Stimulated activated CD4-positive, alpha-beta T cell treated with anti-CD3 and anti-CD28 coated beads, Interleukin-4, amount 100 ng/mL, for 1 hour (primary cell): ENCODE measurements around the gene CDKN2B-AS1.
A peak's percentile ranks its signal among the peaks of the same experiment; 100 is the strongest.

ENCODE experiments used
- DNase-seq: peaks from one replicate; pipeline ENCODE4 v3.0.0-alpha.2; 2020

CDKN2B-AS1 gene

GRCh38 chr9:22008717-22009505 lies 14.3 kb downstream of the CDKN2B-AS1 start, which contains the start of gene CDKN2B:
Gene CDKN2B, minus strand, starts transcription at chr9:22009305. Its CDS starts 352 bp downstream, at chr9:22008953.
- DNase-seq = peak; percentile 65

DNA sequence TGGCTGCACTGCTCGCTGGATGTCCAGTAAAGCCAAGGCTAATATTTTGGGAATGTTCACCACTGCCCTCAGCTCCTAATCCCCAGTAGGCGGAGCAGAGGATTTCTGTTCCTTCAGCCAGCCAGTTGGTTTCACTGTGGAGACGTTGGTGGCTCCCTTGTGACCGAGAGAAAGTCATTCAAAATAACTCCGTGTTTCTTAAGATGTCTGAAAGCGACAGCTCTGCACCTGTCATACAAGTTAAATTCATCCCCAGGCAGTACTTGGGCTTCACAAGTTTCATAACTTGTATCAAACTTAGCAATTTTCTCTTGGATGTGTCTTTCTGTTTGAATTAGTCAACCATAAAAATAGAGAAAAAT lies 14.9 kb downstream of the CDKN2B-AS1 start:
- no peak for DNase-seq

GRCh38 chr9:22010866-22011625 lies 16.5 kb downstream of the CDKN2B-AS1 start:
- DNase-seq = no peak

DNA sequence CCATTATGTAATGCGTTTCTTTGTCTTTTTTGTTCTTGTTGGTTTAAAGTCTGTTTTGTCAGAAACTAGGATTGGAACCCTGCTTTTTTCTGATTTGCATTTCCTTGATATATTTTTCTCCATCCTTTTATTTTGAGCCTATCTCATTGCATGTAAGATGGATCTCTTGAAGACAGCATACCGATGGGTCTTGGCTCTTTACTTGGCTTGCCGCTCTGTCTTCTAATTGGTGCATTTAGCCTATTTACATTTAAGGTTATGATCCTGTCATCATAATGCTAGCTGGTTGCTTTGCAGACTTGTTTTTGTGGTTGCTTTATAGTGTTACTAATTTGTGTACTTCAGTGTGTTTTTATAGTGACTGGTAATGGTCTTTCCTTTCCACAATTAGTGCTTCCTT lies 27.8 kb downstream of the CDKN2B-AS1 start:
- DNase-seq = no peak

- no peak for DNase-seq
These were observed 32.1 kb downstream of the CDKN2B-AS1 start for GRCh38 chr9:22026696-22027095.

- no peak for DNase-seq
These were observed 33.8 kb downstream of the CDKN2B-AS1 start for GRCh38 chr9:22028394-22028793.

DNA sequence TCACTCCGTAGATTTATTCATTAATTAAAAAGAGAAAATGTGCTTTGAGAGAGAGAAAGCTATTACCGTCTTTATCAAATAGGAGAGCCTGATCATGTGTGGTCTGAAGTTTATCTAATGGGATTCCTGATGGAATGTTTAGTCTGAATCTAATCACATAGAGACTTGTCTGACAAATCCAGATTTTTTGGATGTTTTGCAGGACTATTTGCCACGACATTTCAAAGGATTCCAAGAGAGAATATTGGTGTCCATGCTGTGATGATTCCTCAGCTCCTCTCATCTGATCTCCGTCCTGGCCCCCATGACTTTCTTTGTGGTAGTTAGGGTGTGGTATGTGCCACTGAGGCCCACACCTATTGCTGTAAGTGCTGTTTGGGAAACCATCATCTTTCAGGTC lies 34.6 kb downstream of the CDKN2B-AS1 start:
- DNase-seq = no peak

DNA sequence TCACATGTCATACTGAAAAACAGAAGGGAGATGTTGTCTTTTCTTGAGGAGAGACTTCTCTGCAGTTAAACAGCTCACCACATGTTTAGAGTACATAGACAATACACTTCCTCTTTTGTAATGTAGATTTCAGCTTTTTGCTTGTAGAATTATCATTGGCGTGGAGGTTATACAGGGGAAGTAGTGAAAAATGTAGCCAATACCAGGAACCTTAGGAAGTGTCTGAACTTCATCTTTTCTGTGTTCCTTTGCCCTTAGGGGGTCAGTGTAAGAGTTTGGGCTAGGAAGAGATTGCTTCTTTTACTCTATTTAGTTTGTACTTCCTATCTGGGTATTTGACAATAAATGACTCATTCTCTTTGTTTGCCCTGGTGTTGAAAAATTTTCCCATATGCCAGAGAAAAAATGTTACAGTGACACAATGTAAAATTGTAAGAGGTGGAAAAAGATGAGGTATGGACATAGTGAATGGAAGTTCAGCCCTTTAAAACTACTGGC lies 35.6 kb downstream of the CDKN2B-AS1 start:
- DNase-seq = no peak

DNA sequence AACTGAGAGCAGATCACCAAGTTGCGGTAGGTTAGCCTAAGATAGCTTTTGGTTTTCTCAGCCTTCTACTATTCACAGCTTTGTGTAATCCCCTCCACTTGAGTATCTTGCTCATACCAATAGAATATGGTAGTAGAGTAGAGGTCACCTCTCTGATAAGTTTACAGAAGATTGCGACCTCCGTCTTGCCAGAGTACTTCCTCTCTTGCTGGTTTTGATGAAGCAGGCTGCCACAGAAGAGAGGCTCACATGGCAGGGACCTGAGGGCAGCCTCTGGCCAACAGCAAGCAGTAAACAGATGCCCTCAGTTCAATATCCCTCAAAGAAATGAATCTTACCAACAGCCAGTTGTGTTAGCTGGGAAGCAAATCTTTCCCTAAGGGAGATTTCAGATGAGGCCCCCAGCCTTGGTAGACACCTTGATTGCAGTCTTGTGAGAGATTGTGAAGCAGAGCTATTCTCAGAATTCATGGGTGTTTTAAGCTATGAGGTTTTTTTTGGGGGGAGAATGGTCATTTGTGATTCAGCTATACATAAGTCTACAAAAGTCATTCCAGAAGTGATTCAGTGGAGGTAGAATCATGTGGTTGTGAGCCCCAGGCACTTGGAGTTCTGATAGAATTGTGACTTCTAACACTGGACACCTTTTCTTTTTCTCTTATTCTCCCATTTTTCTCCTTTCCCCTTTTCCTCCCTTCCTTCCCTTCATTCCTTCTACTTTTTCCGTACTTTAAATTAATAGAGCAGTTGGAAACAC lies 37.2 kb downstream of the CDKN2B-AS1 start:
- no peak for DNase-seq

DNA sequence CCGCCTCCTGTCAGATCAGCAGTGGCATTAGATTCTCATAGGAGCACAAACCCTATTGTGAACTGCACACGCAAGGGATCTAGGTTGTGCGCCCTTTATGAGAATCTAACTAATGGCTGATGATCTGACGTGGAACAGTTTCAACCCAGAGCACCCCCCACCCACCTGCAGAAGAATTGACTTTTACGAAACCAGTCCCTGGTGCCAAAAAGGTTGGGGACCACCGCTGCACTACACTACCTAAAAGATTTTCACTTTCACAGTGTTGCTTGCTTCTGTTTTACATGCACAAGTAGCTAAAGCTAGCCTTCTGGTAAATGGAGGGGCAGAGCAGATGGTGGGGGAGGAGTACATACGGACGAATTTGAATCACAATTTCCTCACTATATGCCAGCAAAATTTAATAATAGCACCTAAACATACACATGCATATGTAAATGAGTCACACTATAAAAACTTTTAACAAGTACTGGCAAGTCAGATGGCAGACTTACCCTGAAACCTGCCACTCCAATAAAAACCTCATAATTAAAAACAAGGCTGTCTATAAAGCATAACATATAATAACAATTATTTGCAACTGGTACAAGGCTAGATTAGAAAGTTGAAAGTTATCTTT lies 38.5 kb downstream of the CDKN2B-AS1 start:
- no peak for DNase-seq

DNA sequence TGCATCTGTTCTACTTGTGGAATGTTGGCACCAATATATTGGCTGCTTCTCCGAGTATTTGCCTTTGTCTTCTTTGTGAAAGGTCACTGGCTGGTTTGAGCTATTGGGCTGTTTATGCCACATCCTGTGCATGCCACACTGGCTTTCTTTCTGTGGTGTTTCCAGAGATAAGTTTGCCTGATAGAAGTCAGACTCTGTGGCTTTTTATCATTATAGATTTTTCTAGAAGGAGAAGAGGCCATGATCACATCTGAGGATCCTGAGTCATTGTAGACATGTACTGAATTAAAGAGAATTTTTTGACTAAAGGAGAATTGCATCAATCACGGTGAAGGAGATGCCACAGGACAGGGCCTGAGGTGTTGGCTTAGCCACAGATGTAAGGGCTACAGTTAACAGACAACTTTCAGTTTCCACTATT lies 41.0 kb downstream of the CDKN2B-AS1 start:
- DNase-seq = no peak

DNA sequence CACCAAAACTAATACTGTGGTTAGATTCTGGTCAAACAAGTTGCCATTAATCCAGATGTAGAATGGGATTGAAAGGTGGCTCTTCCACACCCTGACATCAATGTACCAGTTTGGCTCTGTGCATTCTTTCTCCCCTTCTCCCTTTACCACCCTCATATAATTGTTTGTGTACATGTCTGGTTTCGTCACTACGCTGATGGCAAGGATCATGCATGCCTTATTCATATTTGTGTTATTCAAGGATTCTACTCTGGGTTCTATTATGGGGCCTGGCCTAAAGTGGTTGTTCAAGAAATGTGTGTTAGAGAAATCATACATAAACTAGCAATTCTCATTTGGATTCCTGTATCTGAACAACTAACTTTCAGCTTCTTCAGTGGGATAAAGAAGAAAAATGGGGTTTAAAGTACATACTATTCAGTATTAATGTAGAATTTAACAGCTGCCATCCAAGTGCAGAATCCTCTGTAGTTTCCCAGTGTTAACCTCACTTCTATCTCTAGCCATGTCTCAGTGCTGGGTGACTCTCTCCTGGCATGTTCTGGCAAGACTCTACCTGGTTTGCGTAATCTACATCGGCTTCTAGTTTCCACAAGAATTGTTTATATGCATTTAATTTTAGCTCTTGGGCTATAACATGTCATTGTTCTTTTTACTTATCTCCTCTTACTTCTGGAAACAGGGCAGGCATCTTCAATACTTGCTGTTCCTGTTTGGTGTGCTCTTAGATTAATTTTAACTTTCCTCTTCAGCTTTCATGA lies 42.5 kb downstream of the CDKN2B-AS1 start:
- no peak for DNase-seq

GRCh38 chr9:22037954-22038690 lies 43.5 kb downstream of the CDKN2B-AS1 start:
- DNase-seq = no peak

- DNase-seq = no peak
These were observed 44.7 kb downstream of the CDKN2B-AS1 start for GRCh38 chr9:22039258-22039657.

DNA sequence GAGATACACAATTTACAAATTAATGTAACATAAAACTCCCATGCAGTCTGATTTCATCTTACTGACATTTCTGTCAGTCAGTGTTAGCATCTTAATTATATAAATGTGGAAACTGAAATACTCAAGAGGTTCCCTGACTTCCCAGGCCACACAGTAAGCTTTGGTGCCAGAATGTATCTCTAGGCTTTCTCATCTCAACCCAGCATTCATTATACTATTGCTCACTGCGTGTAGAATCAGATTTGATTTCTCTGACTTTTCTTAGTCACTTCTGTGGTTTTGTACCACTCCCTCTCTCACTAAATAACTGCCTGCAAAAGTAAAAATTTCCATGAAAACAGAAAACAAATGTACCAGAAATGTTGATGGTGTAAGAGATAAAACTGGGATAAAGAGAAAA lies 46.2 kb downstream of the CDKN2B-AS1 start:
- DNase-seq = no peak

GRCh38 chr9:22041344-22041743 lies 46.8 kb downstream of the CDKN2B-AS1 start:
- no peak for DNase-seq

GRCh38 chr9:22041775-22042174 lies 47.2 kb downstream of the CDKN2B-AS1 start:
- DNase-seq = no peak

- DNase-seq = no peak
These were observed 49.3 kb downstream of the CDKN2B-AS1 start for GRCh38 chr9:22043928-22044327.

- DNase-seq = no peak
These were observed 50.0 kb downstream of the CDKN2B-AS1 start for GRCh38 chr9:22044583-22044982.

DNA sequence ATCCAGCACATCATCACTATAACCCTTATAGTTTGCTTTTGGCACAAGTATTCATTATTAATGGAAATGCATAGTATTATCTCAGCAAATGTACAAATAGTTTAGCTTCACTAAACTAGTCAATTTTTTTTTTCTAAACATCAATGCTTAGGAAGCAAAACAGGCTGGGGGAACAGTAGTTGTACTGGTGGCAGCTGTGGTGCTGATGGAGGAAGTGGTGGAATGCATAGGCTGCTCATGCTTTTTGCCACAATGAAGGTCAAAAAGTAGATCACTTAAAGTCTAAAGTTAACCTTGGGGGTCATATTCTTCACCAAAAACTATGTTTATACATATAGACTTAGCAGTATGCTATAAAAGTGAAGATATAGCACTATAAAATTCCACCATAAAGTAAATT lies 50.8 kb downstream of the CDKN2B-AS1 start:
- DNase-seq = no peak

DNA sequence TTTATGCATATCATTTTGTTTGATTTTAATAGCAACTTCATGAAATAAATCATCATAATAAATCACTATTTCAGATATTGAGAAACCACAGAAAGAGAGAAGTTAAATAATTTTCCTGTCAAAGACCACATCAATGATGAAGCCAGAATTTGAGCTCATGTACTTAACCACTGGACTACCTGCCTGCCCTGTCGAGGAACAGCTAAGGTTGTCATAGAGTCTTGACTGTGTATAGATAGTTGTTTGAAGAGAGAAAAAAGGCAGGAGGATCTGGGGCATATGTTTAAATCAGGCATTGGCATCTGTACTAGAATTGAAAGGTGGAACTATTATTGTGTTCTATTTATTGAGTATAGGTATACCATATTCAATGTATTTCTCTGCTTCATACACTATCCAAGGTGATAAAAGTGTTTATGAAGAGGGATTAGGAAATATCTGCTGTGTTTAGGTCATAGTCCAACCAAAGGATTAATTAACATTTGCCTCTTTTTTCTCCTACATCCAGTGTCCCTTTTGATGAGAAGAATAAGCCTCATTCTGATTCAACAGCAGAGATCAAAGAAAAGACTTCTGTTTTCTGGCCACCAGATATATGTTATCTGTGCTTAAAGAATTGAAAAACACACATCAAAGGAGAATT lies 51.8 kb downstream of the CDKN2B-AS1 start:
- DNase-seq = no peak
